ENCODE measurements around the gene GPR39.

GPR39 gene

DNA sequence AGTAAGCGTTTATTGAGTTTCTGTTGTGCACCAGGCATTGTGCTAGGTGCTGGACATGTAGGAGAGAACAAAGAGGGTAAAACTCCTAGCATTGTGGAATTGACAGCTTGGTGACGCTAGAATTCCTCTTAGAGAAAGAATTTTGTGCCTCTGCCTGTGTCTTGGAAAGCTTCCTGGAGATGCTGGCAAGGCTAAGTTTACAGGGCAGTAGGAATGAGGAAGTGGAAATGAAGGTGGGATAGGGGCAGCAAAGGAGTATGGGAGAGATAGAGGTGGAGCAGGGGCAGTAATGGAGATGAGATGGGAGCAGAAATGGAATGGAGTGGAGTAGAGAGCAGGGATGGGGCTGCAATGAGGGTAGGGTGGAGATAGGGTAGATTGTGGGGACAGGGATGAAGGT lies 29.8 kb downstream of the GPR39 start:
- no peak for DNase-seq

DNA sequence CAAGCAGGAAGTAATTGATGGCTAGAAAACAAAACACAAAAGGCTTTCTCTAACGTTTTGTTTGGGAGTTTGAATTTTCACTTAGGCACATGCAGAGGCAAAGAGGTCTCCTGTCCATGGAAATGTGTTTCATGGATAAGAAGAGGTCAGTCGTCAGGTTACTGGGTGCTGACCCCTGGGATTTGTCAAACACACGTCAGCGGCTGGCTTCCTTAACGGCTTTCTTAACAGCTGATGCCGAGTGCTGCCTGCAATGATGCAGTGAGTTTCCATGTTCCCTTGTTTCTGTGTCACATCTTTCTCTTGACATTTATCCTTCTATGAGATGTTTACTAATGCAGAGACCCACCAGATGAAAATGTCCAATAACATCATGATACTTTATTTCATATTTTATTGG lies 31.7 kb downstream of the GPR39 start:
- DNase-seq = no peak

DNA sequence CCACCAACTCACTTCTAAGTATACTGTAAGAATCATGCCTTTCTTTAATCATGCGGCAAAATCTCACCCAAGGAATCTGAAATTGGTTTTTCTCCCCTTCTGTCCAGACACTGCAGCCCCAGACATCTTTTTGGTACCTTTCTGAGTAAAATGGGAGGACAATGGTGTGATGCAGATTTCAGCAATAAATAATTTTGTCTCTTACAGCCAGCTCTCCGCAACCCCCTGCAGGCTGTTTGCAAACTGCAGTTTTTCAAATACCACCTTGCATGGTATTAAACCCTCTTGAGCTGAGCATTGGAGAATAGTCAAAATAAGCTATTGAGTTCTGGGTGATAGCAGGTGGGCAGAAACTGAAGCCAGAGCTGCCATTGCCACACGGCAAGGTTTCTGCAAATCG lies 32.2 kb downstream of the GPR39 start:
- DNase-seq = no peak

DNA sequence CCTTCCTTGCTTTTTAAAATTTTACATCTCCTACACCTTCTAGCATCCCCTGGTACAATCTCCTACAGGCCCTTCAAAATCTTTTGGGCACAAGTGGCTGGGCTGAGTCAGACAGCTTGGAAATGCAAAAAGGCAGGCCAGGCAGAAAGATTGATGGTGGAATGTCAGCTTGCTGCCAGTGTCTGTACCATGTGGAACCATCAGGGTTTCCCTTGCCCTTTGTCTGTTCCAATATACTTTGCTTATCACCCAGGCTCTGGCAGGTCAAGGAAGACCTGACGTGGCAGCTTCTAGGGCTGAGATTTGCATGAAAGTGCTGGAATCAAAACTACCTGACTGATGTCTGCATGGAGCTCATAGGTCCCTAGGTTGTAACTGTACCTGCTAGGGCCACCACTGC lies 33.3 kb downstream of the GPR39 start:
- no peak for DNase-seq

DNA sequence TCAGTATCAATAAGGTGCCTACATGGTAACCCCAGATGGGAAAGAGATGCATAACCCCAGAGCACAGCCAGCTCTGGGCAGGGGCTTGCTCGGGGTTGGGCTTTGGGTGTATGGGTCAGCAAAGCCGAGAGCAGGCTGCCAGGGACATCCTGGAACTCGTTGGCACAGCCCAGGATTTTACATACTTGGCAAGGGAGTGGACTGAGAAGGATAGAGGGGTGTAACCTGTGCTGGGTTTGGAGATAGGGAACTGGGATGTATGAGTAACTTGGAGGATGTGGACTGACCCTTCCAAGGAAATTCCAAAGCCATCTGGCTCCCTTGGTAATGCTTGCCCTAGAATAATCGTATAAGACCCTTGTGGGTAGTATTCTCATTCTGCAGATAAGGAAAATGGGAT lies 44.2 kb downstream of the GPR39 start:
- no peak for DNase-seq

DNA sequence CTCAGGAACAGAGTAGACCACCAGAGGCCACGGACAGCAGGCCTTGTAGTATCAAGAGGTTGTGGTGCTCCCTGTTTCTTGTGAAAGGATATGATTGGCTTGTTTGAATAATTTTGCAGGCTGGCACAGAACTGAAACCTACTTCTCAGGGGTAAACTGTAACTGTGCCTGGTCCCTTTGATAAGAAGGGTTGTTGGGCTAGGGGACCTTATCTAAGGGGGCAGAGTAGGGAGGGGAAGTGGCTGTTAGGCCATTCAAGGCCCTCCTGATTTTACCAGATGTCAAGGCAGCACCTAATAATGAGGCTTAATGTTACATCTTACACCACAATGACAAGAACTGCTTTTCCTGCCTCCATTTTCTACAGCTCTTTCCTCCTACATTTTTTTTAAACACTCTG lies 45.6 kb downstream of the GPR39 start:
- DNase-seq = no peak

DNA sequence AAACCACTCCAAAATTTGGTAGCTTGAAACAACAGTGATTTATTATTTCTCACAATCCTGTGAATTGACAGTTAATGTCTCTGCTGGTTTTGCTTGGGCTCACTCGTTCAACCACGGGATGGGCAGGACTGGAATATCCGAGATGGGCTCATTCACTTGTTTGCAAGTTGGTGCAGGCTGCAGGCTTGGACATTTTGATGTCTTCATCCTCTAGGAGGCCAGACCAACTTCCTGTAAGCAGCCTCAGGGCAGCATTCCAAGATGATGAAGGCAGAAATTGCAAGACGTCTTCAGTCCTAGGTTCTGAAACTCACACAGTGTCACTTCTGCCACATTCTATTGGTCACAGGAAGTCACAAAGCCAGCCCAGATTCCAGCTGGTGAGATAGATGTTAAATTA lies 47.1 kb downstream of the GPR39 start:
- DNase-seq = no peak

DNA sequence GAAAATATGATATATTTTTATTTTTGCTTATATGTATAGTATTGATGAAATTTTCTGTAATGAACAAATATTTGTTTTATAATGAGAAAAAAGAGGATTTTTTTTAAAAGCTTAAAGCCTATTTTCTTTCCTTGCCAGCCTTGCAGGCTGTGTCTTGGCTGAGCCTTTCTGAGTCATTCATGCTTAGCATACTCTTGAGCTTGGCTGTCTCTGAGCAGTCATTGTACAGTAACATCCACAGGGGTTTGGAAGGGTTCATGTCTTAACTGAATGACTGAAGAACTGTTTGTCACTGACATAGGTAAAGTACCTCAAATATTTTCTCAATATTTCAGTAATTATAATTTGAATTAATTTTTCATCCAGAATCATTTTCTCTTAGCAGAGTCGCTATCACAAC lies 49.3 kb downstream of the GPR39 start:
- DNase-seq = no peak

DNA sequence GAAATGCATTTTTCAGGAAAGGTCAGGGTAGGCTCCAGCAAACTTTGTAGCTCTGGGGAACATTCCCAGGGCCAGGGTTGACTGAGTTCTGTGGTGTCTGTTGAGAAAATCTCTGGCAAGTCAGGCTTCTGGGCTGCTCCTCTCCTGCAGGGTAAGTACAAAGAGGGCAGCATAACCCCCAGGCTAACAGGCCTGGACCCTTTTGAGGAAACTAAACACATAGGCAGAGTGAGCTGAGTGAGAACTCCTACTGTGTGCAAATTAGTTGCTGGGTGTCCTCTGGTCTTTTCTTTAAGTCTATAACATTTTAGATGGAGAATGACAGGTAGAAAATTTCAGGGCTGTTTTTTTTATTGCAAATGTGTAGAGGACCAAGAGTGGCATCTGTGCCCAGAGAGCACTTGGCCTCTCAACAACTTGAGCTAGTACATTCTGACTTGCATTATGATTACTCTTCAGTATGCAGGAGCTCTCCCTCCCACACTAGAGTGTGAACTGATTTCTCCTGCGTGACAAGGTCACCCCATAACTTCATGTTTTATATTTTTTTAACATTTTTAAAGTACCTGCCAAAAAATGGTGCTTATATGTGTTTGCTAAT lies 49.9 kb downstream of the GPR39 start:
- DNase-seq = no peak

DNA sequence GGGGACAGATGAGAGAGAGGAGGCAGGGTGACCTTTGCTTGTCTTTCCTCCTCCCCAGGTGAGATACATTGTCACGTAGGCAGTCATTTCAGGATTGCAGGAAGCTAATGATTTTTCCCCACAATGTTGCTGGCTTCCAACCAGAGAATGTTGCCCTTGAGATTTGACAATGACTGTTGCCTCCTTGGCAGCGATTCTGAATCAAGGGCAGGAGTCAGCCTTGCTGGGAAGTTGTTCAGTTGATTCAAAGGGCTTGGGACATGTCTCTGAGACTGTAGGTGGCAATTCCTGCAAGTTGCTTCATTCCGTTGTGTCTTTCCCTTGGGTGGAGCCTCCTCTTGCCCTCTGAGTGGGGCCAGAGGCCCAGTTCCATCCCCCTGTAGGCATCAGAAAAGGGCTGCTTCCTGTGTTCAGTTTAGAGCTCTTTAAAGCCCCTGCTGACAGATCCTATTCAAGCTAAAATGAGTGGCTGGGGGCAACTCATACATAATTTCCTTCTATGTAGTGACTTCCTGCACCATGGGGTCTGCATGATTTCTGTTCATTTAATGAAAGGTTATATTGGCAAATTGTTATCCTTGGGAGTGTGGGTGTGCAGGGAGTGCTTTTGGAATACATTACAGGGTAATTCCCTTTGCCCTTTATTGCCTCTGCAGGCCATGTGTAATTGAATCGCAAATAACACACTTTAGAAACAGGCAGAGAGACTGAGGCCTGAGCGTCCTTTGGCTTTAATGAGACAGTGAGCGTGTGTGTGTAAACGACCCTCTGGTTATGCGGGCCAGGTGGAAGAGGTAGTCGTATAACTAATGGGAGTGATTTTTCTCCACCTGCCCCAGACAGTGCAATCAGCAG lies 52.4 kb downstream of the GPR39 start:
- DNase-seq = no peak

DNA sequence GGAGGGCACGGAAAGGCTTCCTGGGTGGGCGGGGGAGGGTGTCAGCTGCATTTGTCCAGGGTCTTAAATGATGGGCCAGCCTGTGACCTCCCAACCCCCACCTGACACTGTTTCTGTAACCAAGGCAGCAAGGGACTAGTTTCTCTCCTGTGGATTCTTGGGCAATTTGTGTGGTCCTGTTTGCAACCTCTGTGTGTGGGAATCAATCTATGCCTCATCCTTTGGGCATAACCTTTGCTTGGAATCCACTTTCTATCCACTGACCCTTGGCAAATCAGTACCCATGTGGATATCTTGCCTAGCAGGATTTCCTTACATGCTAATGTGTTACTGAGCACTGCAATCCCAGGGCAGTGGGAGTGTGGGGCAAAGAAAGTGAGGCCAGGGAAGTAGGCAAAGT lies 54.1 kb downstream of the GPR39 start:
- DNase-seq = no peak

DNA sequence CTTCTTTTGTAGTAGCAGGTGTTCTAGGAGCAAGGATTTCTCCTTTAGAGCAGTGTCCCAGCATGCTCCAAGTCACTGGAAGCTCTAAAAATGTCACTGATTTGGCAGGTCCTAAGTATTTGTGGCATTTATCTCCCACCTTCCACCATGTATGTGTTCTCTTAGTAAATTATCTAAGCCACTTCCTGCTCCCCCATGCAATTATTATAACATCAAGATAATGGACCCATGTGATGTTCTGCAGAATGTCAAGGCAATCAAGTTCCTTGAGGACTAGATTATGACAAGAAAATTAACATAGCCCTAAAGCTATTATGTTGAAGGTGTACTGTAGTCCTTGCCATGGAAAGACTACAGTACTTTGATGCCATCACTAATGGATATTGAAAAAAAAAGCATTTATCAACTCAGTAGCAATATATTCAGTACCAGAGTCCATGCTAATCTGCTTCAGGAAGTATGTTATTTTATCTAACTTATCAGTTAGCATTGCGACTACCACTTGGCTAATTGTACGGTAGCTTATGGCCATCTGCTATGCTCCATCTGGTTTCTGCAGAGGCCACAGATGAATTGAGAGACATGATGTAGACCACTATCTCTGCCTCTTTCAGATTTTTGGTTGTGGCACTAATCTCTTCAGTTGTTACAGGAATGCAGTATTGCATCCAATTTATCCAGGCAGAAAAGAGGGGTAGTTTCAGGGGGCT lies 56.7 kb downstream of the GPR39 start:
- no peak for DNase-seq

DNA sequence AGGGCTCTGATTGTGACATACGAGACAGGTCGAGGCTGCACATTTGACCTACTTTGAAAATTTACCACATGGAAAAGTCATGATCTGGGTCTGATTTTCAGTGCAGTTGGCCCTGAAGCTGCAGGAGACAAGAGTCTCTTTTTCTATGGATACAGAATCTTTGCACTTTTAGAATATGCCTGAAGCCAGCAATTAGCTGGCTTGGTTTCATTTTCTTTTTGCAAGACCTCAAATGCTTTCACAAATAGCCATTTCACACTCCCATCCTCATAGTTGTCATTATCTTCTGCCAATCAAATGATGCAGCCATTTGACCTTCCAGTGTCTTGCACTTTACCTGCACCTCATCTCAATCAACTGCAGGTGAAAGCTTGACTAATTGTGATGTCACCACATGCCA lies 59.0 kb downstream of the GPR39 start:
- no peak for DNase-seq

DNA sequence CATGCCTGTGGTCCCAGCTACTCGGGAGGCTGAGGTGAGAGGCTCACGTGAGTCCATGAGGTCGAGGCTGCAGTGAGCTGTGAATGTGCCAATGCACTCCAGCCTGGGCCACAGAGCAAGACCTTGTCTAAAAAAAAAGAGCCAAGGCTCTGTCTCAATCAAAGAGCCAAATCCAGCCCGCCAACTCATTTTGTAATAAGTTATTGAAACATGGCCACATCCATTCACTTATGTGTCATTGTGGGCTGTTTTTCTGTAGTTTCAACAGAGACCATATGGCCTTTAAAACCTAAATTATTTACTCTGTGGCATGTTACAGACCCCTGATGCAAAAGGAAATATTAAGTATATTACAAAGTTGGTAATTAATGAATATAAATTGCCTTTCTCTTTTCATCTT lies 60.8 kb downstream of the GPR39 start:
- DNase-seq = no peak

DNA sequence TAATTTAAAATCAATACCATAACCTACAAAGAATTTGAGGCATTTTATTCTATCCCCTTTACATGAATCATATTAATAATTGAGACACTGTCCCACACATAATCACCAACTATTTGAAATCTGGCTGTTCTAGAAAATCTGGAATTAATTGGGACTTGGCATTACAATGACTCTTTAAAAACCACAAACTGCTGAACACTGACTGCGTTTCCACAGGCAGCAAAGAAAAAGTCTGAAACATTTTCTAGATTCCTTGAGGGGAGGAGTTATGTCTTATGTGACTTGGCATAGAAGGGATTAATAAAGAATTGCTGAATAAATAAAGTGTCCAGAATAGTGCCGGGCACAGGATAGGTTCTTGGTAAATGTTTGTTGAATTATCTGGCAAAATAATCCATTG lies 61.4 kb downstream of the GPR39 start:
- DNase-seq = no peak

DNA sequence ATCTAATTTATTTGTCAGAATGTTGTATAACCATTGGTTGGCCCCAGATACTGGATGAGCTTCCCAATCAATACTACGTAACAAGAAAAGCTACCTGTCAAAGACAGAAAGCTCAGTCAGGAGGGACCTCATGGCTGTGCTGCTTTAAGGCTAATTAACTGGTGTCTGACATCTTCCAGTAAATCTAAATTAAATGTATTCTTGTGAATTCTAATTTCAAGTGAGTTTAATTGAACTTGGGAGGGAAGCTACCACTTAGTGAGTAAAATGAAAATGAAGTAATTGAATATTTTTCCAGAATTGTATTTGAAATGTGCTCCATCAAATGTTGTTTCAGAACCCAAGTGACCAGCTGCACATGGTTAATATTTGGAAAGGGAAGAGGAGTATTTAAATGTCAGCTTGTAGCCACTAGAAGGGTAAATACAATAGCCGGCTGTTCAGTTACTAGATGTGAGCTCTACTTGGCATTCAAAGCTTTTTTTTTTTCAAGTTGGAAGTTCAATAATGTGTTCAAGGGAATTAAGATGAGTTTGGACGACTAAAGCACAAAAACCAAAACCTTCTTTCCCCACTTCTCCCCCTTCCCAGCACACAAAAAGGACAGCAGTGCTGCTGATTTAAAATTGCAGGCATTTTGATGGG lies 62.0 kb downstream of the GPR39 start:
- DNase-seq = no peak

DNA sequence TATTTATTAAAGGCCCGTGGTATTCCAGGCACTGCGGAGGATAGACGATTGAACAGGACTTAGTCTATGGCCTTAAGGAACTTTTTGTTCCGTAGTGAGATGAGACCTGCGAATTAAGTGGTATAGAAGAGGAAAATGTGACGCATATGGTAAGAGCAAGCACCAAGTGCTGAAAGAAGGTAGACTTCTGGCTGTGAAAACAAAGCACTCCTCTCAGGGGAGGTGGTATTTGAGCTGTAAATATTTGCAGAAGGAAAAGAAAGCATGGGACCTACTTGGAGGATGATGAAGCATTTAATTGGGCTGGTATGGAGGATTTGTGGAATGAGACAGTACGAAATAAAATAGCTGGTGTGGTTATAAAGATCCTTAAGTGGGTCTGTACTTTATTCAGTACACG lies 62.5 kb downstream of the GPR39 start:
- no peak for DNase-seq

DNA sequence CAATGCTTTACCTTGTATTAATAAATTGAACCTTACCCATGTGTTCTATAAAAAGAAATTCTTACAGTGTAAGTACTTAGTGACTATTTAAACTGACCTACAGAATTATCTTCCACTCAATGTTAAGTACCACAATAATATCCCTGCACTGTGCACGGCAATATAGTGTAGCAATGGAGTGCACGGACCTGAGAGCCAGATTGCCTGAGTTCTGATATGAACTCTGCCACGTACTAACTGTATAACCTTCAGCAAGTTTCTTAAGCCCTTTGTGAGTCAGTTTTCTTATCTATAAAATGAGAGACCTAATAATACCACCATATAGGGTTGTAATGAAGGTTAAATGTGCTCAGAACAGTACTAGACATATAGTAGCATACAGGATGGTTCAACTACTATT lies 66.2 kb downstream of the GPR39 start:
- no peak for DNase-seq

DNA sequence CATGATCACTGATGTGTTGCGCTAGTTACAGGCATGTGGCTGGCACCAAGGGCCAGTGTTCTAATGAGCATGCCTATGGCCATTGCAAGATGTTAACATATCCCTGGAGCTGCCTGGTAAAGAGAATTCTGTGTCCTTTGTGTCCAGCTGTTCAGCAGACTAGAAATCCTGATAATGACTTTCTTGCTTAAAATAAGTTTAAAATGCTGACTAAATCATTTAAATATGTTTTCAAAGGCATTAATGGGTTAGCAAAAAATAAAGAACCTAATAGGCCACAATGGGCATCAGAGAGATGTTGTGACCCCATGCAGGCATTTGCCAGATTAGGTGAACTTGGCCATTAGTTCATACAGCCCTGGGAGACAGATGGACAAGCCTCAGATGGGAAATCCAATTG lies 67.5 kb downstream of the GPR39 start:
- DNase-seq = no peak

DNA sequence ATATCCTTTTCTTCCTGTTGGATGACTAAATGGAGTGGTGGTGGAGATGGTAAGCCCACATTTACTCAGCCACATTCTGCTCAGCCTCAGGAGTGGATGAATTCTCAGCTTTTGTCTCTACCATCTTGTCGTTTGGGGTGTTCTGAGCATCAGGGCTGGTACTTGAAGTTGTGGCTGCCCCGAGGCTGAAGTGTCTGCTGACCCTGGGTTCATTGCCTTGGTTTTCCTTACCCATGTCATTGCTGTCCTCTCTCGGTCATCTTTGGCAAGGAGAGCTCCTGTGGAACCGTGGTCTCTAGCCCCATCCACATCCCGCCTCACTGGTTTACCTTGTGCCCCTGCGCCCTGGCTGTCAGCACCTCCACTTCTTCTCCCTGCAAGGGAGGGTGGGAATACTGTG lies 71.9 kb downstream of the GPR39 start:
- no peak for DNase-seq

DNA sequence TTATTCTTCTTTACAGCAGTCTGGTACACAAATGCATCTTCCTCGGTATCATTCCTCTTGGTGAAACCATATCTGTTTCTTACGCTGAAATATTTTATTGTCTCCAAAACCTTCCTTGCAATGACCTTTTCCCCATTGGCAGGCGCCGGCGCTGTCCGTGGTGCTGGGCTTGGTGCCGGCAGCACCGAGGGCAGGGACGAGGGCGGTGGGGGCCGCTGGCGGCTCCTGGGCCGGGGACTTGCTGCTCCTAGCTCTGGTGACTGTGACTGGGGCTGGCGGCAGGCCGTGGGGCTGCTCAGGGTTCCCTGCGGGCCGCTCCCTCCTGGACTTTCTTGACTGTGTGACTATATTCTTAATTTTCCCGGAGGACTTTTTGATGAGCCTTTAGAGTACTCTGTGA lies 72.5 kb downstream of the GPR39 start:
- DNase-seq = no peak

DNA sequence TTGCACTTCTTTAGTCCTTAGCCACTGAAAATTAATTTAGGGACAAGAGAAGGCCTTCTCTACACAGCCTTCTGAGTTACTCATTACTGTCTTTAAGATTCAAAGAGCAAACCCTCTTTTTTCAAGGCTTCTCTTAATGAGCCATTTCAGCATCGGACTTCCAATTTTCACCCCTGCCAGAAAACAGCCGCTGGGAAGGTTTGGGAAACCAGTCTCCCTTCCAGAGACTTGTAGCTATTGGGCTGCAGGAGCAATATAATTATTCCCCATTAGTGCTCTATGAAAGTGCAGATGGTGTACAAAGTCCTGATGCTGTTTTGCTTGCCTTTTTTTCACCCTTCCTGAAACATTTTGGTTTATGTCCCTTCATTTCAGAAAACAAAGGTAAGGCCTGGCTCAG lies 79.3 kb downstream of the GPR39 start:
- no peak for DNase-seq

DNA sequence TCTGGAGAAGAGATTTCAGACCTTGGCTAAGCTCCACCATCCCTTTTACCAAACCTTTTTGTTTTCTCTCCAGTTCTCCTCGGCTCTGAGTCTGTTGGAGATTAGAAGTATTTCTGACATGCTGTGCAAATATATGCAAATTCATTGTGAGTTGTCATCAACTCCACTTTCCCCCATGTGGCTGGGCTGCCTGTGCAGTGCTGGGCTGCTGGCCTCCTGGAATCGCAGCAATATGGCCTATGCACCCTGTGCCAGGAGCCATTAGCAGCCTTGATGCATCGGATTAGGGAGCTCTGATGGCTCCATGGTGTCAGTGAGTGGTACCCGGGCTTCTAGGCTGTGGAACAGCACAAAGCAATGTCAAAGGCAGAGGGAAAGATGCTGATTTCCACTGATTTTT lies 80.0 kb downstream of the GPR39 start:
- no peak for DNase-seq

DNA sequence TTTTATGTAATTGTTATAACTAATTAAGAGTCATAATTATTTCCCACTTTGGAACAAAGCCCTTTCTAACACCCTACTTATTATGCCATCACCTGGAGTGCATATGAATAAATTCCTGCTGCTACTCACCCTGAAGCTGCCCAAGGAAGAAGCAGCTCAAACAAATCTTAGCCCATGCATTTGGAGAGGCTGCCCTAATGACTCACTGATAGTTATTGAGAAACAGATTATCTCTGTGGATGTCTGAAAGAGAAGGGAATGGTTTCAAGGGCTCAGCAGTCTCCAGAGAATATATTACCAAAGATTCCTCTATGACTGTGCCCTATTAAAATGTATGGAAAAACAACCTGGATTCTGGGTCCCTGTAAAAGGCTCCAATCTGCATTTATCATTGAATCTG lies 81.0 kb downstream of the GPR39 start:
- DNase-seq = no peak

All from activated CD8-positive, alpha-beta memory T cell treated with anti-CD3 and anti-CD28 coated beads for 24 hours (primary cell).